Dendritic cell treated with granulocyte-macrophage colony-stimulating factor and Interleukin-4, amounts not matched to agents 40 ng/mL and 50 ng/mL, for 4 days (primary cell): ENCODE measurements around the gene NPTN.

Experiments used
- H3K27ac Mint-ChIP-seq: one replicate; pipeline ENCODE4 v1.8.0; 2022; ENCODE audit warnings: mild to moderate bottlenecking, mixed read lengths
- H3K27me3 Mint-ChIP-seq: one replicate; pipeline ENCODE4 v1.8.0; 2022; ENCODE audit warnings: mild to moderate bottlenecking, mixed read lengths
- H3K36me3 Mint-ChIP-seq: one replicate; pipeline ENCODE4 v1.8.0; 2022; ENCODE audit warnings: low read depth, mixed read lengths
- H3K4me1 Mint-ChIP-seq: one replicate; pipeline ENCODE4 v1.8.0; 2022; ENCODE audit warnings: low read depth, mixed read lengths
- H3K4me3 Mint-ChIP-seq: one replicate; pipeline ENCODE4 v1.8.0; 2022; ENCODE audit warnings: mild to moderate bottlenecking, moderate library complexity, mixed read lengths
- H3K9me3 Mint-ChIP-seq: one replicate; pipeline ENCODE4 v1.8.0; 2022; ENCODE audit warnings: mixed read lengths
- intact Hi-C: fragments of 100-400 bp; cut with micrococcal nuclease; formaldehyde crosslinking; loops from one replicate; pipeline ENCODE4 v1.15.0; 2022

NPTN gene

DNA sequence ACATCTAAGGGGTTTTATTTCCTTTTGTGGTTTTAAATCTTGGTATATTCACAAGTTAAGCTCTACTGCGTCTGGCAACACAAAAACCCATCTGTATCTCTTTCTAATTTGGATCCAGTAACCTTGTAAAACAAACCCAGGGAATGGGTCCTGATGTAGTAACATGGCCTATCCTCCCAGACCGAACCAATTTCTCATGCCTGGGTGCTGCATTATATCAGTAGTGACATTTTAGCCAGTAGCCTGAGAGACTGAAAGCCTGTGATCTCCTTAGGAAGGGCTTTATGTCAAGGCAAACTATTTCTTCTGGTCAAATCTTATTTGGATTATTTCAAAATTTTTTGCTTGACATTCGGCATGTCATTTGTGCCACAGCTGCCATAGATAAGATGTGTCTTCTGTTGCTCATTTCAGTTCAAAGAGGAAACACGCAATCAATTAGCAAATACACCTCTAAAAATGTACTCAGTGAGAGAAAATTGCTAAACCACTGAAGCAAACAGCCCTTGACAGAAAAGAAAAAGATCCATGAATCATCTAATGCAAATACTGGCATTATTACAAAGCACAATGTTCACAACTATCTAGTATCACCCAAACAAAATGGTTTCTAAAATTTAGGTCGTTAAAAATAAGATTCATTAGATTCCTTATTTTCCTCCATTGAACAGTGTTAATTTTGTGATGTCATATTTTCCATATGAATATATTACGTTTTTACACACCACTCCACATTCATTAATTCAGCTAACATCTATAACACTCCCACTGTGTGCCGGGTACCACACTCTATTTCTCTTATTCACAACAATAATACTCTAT lies 4.0 kb downstream of the NPTN start:
- peak overlapping the region; percentile 34 for H3K4me3 Mint-ChIP-seq
- intact Hi-C loops, result no loop called here
- no peaks in the 10 kb centered on the region for H3K9me3 Mint-ChIP-seq
- H3K4me1 Mint-ChIP-seq, result peaks cover 55% of the 10 kb centered on the region
- H3K36me3 Mint-ChIP-seq, result peaks cover 14% of the 10 kb centered on the region
- no peaks in the 10 kb centered on the region for H3K27me3 Mint-ChIP-seq
- H3K27ac Mint-ChIP-seq, result peak overlapping the region; percentile 60

DNA sequence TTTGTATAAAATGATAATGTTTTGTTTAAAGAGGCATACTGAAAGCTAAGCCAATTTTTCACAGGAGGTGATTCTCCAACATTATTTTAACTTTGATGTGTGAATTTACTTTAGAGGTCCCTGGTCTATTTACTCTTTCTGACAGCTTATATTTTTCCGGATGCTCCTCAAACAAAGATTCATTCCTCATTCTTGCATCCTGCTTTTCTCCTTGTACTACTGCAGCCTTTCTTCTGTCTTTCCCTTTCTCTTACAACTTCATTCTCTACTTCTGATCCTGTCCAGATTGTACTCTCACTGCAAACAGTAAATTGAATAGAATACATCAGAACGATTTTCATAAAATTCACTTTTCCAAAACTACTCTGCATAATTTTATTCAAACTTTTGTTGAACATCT lies 5.1 kb downstream of the NPTN start:
- Mint-ChIP-seq H3K27me3 (no peaks in the 10 kb centered on the region), H3K4me3 (no peak overlapping the region), H3K36me3 (peaks cover 14% of the 10 kb centered on the region), H3K27ac (no peak overlapping the region), H3K4me1 (peaks cover 56% of the 10 kb centered on the region), H3K9me3 (no peaks in the 10 kb centered on the region)
- intact Hi-C loops, result no loop called here

DNA sequence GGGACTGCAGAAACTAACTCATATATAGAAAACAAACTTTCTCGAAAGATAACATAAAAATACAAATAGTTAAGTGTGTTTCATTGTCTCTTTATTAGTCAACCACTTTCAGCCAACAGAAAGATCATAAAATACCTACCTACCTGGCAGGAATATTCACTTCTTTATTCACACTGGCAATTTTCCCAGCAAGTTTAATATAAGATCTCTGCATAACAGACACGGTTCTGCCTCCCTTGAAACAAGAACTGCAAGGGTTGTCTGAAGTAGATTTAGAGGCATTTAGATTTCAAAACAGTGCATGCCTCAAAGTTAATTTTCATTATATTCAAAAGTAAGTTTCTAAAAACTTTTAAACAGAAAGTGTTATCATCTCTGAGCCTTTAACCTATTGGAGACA lies 7.1 kb downstream of the NPTN start:
- H3K4me1 Mint-ChIP-seq, result peaks cover 50% of the 10 kb centered on the region
- H3K9me3 Mint-ChIP-seq, result no peaks in the 10 kb centered on the region
- no peak overlapping the region for H3K27ac Mint-ChIP-seq
- H3K36me3 Mint-ChIP-seq, result no peaks in the 10 kb centered on the region
- H3K4me3 Mint-ChIP-seq, result no peak overlapping the region
- H3K27me3 Mint-ChIP-seq, result no peaks in the 10 kb centered on the region
- intact Hi-C loops, result no loop called here

DNA sequence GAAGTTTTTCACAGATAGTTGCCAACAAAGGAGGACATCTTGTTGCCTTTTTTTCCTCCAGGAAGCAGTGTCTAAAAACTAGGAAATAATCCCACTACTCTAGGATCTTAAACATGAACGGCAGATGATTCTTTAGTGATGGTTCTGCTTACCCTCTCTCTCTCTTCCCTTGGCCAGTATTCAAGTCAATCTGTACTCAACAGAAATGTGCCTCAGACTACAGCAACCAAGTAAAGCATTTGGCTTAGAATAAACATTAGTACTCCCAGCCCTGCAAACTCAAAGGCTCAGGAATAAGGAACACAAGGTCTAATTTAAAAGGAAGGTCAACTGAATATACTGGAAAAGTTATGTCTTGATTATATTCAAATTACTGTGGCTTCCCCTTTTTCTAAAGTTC lies 8.7 kb downstream of the NPTN start:
- H3K9me3 Mint-ChIP-seq, result no peaks in the 10 kb centered on the region

DNA sequence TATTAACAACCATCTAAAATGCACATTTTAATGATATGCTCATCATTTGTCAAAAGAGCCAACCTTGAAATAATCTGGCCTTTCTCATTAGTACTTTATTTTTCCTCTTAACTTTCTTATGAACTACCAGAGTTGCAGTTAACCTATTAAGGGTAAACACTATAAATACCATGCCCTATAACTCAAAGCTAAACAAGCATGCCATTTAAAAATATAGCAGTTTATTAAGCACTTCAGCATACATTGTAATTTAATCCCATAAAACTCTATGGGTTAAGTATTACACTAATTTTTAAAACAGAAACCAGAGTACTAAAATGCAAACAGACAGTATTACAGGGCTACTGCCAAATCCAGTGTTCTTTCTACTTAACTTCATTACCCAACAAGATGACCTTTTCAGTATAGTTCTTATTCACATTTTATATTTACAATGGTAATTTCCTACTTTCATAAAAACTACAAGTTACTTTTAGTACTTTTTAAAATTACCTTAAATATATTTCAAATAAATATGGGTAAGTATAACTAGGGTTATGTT lies 11.8 kb downstream of the NPTN start:
- Mint-ChIP-seq H3K27ac (no peak overlapping the region), H3K36me3 (peaks cover 12% of the 10 kb centered on the region), H3K27me3 (no peaks in the 10 kb centered on the region), H3K4me1 (peaks cover 32% of the 10 kb centered on the region), H3K9me3 (no peaks in the 10 kb centered on the region), H3K4me3 (no peak overlapping the region)
- intact Hi-C loops, result no loop called here

More for the DNA sequence above, 8.7 kb downstream of the NPTN start:
- Mint-ChIP-seq H3K4me1 (peaks cover 35% of the 10 kb centered on the region), H3K4me3 (no peak overlapping the region), H3K36me3 (no peaks in the 10 kb centered on the region), H3K27ac (no peak overlapping the region), H3K27me3 (no peaks in the 10 kb centered on the region)
- intact Hi-C loops, result no loop called here

DNA sequence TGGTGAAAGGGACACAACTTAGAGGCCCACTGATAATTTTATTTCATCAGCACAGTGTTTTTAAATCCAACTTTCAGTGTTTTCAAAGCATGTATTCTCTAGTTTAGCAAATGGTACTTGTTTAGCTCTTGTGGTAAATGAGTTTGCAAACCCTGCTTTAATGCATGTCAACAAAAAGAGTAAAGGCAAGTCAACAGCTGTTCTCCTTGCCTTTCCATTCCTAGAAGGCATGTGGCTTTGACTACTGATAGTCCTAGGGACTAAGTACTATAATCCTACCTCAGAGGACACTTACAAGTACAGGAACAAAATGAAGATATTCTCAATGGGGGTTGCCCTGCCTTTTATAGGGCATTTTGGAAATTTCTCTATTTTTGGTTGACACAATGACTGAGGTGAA lies 13.1 kb downstream of the NPTN start:
- H3K36me3 Mint-ChIP-seq, result peaks cover 12% of the 10 kb centered on the region

DNA sequence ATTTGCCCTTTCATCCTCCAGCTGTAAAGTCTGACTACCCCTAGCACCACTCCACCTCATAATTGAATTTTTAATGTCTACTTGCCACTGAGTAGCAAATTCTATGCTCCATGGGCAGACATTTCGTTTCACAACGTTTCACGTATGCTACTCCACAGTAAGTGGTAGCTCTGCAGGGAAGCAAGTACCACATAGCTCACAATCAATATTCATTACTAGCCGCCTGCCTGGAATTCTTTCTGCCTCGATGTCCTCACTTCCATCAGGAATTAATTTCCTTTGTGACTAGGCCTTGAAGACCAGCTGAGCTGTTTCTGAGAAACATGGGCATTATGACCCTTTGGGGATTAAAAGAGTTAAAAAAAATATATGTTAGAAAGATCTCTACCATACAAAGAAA lies 15.3 kb downstream of the NPTN start:
- H3K27me3 Mint-ChIP-seq, result no peaks in the 10 kb centered on the region
- H3K36me3 Mint-ChIP-seq, result peaks cover 12% of the 10 kb centered on the region
- no peak overlapping the region for H3K27ac Mint-ChIP-seq
- intact Hi-C loops, result no loop called here
- H3K9me3 Mint-ChIP-seq, result no peaks in the 10 kb centered on the region
- peaks cover 21% of the 10 kb centered on the region for H3K4me1 Mint-ChIP-seq
- H3K4me3 Mint-ChIP-seq, result no peak overlapping the region

More for the DNA sequence above, 13.1 kb downstream of the NPTN start:
- H3K27ac Mint-ChIP-seq, result no peak overlapping the region
- H3K27me3 Mint-ChIP-seq, result no peaks in the 10 kb centered on the region
- intact Hi-C loops, result no loop called here
- H3K4me1 Mint-ChIP-seq, result peaks cover 36% of the 10 kb centered on the region
- no peaks in the 10 kb centered on the region for H3K9me3 Mint-ChIP-seq
- no peak overlapping the region for H3K4me3 Mint-ChIP-seq

DNA sequence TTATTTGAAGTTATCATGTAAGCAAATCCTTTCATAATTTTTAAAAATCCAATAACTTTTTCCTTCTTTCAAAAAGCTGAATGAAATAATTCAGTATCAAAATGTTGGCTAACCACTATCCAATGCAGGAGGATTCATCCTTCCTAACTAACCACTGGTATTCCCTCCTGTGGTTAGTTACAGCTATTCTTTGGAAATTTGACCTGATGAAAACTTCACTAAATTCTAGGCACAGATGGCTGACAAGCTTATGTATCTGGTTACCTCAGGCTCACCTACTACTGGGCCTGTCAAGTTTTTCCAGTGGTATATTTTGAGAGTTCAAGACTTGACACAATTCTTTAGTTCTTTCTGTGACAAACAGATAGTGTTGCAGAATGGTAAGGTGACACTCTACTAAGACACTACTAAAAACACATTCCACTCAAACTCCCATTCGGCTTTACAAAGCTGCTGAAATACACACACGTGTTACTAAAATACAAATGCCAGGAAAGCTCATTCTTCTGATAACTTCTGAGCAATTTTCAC lies 15.8 kb downstream of the NPTN start:
- H3K27me3 Mint-ChIP-seq, result no peaks in the 10 kb centered on the region
- no peak overlapping the region for H3K27ac Mint-ChIP-seq
- intact Hi-C loops, result no loop called here
- peaks cover 21% of the 10 kb centered on the region for H3K4me1 Mint-ChIP-seq
- peaks cover 12% of the 10 kb centered on the region for H3K36me3 Mint-ChIP-seq
- H3K4me3 Mint-ChIP-seq, result no peak overlapping the region
- no peaks in the 10 kb centered on the region for H3K9me3 Mint-ChIP-seq

DNA sequence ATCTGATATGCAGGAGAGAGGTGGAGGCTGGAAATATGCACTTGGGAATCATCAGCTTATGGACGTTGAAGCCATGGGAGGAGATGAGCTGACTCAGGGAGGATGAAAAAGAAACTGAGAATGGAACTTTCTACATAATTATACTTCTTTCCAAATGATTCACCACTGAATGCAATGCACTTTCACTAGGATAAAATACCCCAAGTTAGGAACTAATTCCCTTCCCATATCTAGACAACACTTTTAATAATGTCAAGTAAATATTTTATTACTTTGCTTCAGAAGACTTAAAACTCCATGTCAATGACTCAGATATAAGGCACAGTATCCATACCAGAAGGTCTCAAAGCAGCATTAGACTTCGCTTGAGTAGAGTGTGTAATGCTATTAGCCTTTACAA lies 24.2 kb downstream of the NPTN start:
- no peaks in the 10 kb centered on the region for H3K9me3 Mint-ChIP-seq
- H3K4me3 Mint-ChIP-seq, result no peak overlapping the region
- intact Hi-C loops, result no loop called here
- peak overlapping the region; percentile 5 for H3K27ac Mint-ChIP-seq
- peaks cover 29% of the 10 kb centered on the region for H3K36me3 Mint-ChIP-seq
- H3K4me1 Mint-ChIP-seq, result peaks cover 50% of the 10 kb centered on the region
- H3K27me3 Mint-ChIP-seq, result no peaks in the 10 kb centered on the region

DNA sequence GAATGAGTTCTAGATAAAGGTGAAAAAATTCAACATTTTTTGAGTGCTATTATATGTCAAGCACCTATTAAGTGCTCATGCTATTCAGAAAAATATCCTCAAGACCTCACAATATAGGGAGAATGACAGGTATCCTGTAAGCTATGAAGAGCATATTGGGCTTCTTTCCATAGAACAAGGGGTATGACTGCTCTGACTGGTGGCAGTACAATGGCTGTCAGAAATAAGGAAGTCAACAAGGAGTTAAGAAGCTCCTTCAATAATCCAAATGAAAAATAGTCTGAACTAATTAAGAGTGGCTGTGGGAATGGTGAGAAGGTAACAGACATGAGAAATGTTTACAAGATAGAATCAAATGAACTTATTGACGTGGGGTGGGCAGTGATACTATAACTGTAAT lies 24.7 kb downstream of the NPTN start:
- Mint-ChIP-seq H3K27me3 (no peaks in the 10 kb centered on the region), H3K4me1 (peaks cover 51% of the 10 kb centered on the region), H3K4me3 (no peak overlapping the region), H3K9me3 (no peaks in the 10 kb centered on the region), H3K36me3 (peaks cover 31% of the 10 kb centered on the region), H3K27ac (peak overlapping the region; percentile 5)
- intact Hi-C loops, result no loop called here

DNA sequence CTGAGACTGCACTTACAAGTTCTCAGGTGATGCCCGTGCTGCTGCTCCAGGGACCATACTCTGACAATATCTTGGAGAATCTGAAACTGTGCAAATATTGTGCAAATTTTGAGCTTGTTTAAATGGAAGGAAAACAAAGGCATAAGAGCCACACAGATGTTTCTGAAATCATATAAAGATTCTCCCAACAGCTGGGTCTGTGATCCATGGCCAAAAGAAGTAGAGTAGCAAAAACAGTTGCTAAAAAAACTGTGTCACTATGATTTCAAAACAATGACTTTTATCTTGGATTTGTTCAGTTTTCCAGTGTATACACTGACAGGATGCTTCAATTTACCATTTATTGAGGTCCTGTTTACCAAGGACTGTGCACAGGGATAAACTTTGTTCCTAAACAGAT lies 25.3 kb downstream of the NPTN start:
- H3K4me3 Mint-ChIP-seq, result no peak overlapping the region
- H3K36me3 Mint-ChIP-seq, result peaks cover 31% of the 10 kb centered on the region
- no peak overlapping the region for H3K27ac Mint-ChIP-seq
- no peaks in the 10 kb centered on the region for H3K27me3 Mint-ChIP-seq
- peaks cover 51% of the 10 kb centered on the region for H3K4me1 Mint-ChIP-seq
- intact Hi-C loops, result no loop called here
- no peaks in the 10 kb centered on the region for H3K9me3 Mint-ChIP-seq

DNA sequence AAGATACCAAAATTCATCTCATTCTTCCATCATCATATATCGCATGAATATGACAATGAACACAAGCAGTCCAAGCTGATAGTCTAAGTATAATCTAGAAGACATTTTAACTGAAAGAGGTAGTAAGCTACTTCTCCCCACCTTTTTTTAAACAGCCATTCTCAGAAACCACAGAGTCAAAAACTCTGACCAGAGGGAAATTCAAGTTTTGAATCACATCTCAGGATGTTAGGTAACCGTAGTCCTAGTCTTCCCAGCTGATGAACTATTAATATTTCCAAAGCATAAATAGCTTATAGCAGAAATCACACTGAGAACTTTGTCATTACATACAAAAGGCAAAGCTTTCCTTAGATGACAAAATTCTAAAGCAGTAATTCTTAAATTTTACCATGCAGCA lies 25.8 kb downstream of the NPTN start:
- peaks cover 31% of the 10 kb centered on the region for H3K36me3 Mint-ChIP-seq
- intact Hi-C loops, result no loop called here
- no peaks in the 10 kb centered on the region for H3K9me3 Mint-ChIP-seq
- no peak overlapping the region for H3K27ac Mint-ChIP-seq
- no peaks in the 10 kb centered on the region for H3K27me3 Mint-ChIP-seq
- H3K4me1 Mint-ChIP-seq, result peaks cover 51% of the 10 kb centered on the region
- no peak overlapping the region for H3K4me3 Mint-ChIP-seq

DNA sequence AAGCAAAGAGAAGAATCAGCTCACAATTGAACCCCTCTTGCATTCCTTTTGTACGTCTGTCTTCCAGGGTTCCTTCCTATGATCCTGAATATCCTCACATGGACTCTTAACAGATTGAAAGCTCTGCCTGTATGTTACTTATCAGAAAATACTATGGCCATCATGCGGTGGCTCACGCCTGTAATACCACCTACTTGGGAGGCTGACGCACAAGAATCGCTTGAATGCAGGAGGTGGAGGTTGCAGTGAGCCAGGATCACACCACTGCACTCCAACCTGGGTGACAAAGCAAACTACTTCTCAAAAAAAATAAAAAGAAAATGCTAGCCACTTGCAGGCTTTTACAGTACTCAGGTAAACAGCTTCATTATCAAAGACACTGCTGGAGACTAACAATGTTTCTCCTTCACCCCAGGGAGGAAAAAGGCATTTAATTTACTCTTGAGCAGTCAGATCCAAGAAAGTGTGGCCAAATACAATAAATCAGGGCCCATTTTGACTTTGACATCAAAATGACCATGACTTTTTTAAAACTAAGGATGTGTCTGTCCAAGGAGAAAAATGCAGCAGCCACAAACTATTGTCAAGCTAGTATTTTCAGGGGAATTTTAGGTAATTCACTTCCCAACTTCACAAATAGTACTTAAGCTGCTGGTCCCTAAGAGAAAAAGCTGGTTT lies 27.3 kb downstream of the NPTN start:
- H3K4me1 Mint-ChIP-seq, result peaks cover 45% of the 10 kb centered on the region
- intact Hi-C loops, result no loop called here
- no peaks in the 10 kb centered on the region for H3K9me3 Mint-ChIP-seq

DNA sequence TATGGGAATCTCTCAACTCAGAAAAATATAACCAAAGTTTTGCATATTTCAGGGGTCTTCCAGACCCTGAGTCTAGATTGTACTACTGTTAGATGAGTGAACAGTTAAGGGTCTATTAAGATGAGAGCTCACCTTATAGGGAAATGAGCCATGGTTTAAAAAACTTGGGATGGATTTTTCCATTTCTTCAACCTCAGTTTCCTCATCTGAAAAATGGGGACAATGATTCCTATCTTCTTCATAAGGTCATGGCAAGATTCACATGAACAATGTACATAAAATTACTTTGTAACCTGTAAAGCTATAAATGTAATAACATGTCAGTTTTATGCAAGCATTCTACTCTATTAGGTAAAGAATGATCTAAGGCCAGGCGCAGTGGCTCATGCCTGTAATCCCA lies 28.7 kb downstream of the NPTN start:
- H3K4me1 Mint-ChIP-seq, result peaks cover 43% of the 10 kb centered on the region
- intact Hi-C loops, result no loop called here
- no peak overlapping the region for H3K27ac Mint-ChIP-seq
- H3K9me3 Mint-ChIP-seq, result no peaks in the 10 kb centered on the region
- H3K27me3 Mint-ChIP-seq, result no peaks in the 10 kb centered on the region
- no peak overlapping the region for H3K4me3 Mint-ChIP-seq
- peaks cover 34% of the 10 kb centered on the region for H3K36me3 Mint-ChIP-seq

More for the DNA sequence above, 27.3 kb downstream of the NPTN start:
- Mint-ChIP-seq H3K36me3 (peaks cover 31% of the 10 kb centered on the region), H3K4me3 (no peak overlapping the region), H3K27ac (no peak overlapping the region), H3K27me3 (no peaks in the 10 kb centered on the region)
